Suprapubic skin (tissue), 4 donors: Measurements from ENCODE around the gene TMEM178B. TPM values are rescaled to one million over a fixed set of nuclear protein-coding genes. Genes with fewer than 3 reads are reported as not detected.

ENCODE experiments used
- DNase-seq, 2 donors: peaks; one replicate each; pipeline ENCODE4 v3.0.0-alpha.2; 2019; ENCODE audit warnings: low spot score in 2 of 2
- H3K27ac ChIP-seq: fragments of 200-600 bp; sonication (generic); one replicate; pipeline ENCODE4 v1.5.1; 2019
- H3K27me3 ChIP-seq: fragments of 200-600 bp; sonication (generic); one replicate; pipeline ENCODE4 v1.5.1; 2019
- H3K36me3 ChIP-seq: fragments of 200-600 bp; sonication (generic); one replicate; pipeline ENCODE4 v1.5.1; 2019
- H3K4me1 ChIP-seq: fragments of 200-600 bp; sonication (generic); one replicate; pipeline ENCODE4 v1.5.1; 2019
- H3K4me3 ChIP-seq: fragments of 200-600 bp; sonication (generic); one replicate; pipeline ENCODE4 v1.5.1; 2019; ENCODE audit warnings: mild to moderate bottlenecking
- H3K9me3 ChIP-seq: fragments of 200-600 bp; sonication (generic); one replicate; pipeline ENCODE4 v1.5.1; 2019
- EP300 ChIP-seq: sonication (generic); formaldehyde crosslinking; IDR thresholded peaks from one replicate; pipeline ENCODE4 v1.6.1; 2017; ENCODE audit warnings: antibody characterized with exemption
- POLR2A ChIP-seq, 2 donors: fragments of 450-650 bp; IDR thresholded peaks; one replicate each; pipeline ENCODE4 v1.6.1; 2017; ENCODE audit warnings: antibody characterized with exemption in 2 of 2, mild to moderate bottlenecking in 2 of 2, moderate library complexity in 2 of 2
- POLR2AphosphoS5 ChIP-seq, 3 donors: sonication (generic); formaldehyde crosslinking; IDR thresholded peaks; one replicate each; pipeline ENCODE4 v1.6.1; 2017; ENCODE audit warnings: antibody characterized with exemption in 3 of 3
- WGBS: methylation state at CpG from one replicate; pipeline ENCODE4 v1.1.5; 2018; 5-methylcytosine and 5-hydroxymethylcytosine counted together
- total RNA-seq, 4 donors: library from RNA; depleted of rRNA; stranded (reverse); fragments of >200 nt; gene quantifications; one replicate each; pipeline ENCODE4 v1.1.0, GENCODE V29; 2016
- TF ChIP-seq, protein P1 (sequence below), 2 donors: fragments of 200-600 bp in 1 of 2; fragments of 450-650 bp in 1 of 2; sonication (generic) in 1 of 2; IDR thresholded peaks; one replicate each; pipeline ENCODE4 v1.5.1; 2016 to 2019; ENCODE audit warnings: antibody characterized with exemption in 2 of 2, mild to moderate bottlenecking in 1 of 2, moderate library complexity in 1 of 2

Gene TMEM178B
- total RNA-seq, 4 donors from 2014 or later: 0.34 to 1.6 (median 0.72) TPM

DNA sequence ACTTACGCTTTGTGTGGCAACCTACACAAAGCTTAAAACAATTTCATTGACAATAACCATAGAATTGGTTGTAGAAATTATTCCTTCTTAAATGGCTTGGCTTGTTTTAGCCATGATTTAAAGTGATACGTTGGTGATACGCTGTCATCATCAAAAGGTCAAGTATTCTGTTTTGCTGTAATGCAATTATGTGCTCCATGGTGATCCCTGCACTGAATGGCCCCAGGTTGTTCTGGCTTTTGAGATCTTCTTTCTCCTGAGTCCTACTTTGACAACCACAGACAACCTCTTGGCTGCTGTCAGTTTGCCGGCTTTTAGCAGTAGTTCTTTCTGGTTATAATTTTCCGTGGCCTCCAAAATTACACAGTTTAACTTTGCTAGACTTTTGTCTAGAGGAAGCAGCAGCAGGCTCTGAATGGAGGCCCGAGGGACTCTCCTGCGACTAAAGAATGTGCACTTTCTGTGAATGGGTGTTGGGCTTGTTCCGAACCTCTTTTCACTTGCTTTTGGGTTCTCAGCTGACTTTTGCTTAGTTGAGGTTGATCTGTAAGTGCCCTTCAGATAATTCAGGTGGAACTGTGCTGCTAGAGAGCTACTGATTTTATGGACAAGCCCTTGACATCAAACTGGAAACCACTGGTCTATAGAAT is 104.7 kb downstream of the TMEM178B start:
- DNase-seq: no peak
- Histone ChIP-seq H3K4me1 (no peaks in the 10 kb centered on the region), H3K4me3 (no peak overlapping the region), H3K9me3 (no peaks in the 10 kb centered on the region), H3K27me3 (no peaks in the 10 kb centered on the region), H3K27ac (no peak overlapping the region), H3K36me3 (no peaks in the 10 kb centered on the region)
- WGBS: 86% methylated on average over 8 of the region's 8 CpGs
- TF ChIP-seq, protein P1, sequence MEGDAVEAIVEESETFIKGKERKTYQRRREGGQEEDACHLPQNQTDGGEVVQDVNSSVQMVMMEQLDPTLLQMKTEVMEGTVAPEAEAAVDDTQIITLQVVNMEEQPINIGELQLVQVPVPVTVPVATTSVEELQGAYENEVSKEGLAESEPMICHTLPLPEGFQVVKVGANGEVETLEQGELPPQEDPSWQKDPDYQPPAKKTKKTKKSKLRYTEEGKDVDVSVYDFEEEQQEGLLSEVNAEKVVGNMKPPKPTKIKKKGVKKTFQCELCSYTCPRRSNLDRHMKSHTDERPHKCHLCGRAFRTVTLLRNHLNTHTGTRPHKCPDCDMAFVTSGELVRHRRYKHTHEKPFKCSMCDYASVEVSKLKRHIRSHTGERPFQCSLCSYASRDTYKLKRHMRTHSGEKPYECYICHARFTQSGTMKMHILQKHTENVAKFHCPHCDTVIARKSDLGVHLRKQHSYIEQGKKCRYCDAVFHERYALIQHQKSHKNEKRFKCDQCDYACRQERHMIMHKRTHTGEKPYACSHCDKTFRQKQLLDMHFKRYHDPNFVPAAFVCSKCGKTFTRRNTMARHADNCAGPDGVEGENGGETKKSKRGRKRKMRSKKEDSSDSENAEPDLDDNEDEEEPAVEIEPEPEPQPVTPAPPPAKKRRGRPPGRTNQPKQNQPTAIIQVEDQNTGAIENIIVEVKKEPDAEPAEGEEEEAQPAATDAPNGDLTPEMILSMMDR (IDR thresholded peaks at IDR 0.05): no peak
- TF ChIP-seq EP300: no peak
- no peak for TF ChIP-seq POLR2A (IDR thresholded peaks at IDR 0.05)
- TF ChIP-seq POLR2AphosphoS5 (IDR thresholded peaks at IDR 0.05): no peak

DNA sequence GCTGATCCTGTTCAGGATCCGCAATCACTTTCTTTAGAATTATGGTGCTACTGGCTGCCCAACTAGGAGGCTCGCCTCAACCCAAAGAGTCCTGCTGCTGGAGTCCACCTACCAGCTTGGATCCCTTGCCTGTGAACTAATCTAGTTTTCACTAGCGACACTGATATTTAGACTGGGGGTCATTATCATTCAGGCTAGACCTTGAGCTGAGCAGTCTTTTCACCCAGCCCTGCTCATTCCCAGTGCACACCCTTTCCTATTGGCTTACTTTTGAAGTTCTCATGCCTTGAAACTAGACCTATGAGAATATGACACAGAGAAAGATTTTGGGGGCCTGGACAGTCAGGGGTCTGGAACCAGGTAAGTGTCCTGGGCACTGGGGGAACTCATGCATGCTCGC is 107.9 kb downstream of the TMEM178B start:
- DNase-seq: no peak
- no peaks in the 10 kb centered on the region for H3K9me3 ChIP-seq
- no peak overlapping the region for H3K27ac ChIP-seq
- H3K27me3 ChIP-seq: no peaks in the 10 kb centered on the region
- no peak overlapping the region for H3K4me3 ChIP-seq
- TF ChIP-seq, protein P1 (IDR thresholded peaks at IDR 0.05): no peak
- TF ChIP-seq POLR2A (IDR thresholded peaks at IDR 0.05): no peak
- TF ChIP-seq EP300: no peak
- TF ChIP-seq POLR2AphosphoS5 (IDR thresholded peaks at IDR 0.05): no peak
- 90% methylated on average over 3 of the region's 4 CpGs for WGBS
- no peaks in the 10 kb centered on the region for H3K4me1 ChIP-seq
- no peaks in the 10 kb centered on the region for H3K36me3 ChIP-seq

DNA sequence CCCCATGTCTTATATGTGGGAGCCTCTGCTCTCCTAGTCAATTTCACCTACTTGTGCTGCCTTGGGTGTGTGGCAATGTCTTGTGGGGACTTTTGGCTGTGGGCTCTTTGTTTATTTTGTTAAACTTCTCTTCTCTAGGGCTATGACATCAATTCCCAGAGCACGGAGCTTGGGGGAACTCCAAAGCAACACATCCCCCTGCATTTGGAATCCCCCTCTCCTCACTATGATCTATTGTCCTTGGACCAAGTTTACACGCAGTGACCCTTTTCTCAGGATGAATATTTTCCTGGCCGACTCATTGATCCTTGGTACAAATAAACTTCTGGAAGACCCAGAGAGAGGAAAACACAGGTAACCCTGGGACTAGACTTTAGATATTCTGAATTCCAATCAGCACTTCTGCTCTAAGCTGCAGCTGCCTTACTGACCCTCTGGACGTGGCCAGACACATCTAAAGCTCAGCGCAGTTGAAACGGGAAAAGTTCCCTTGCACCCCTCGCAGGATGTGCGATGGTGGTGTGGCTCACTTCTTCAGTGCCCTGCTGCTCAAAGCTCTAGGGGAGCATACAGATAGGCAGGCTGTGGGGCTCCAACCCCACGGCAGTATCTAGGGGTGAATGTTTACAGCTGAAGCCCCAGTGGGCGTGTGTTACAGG is 110.8 kb downstream of the TMEM178B start:
- DNase-seq: no peak
- no peaks in the 10 kb centered on the region for H3K4me1 ChIP-seq
- TF ChIP-seq, protein P1 (IDR thresholded peaks at IDR 0.05): no peak
- TF ChIP-seq POLR2AphosphoS5 (IDR thresholded peaks at IDR 0.05) (no peak), EP300 (no peak), POLR2A (IDR thresholded peaks at IDR 0.05) (no peak)
- no peaks in the 10 kb centered on the region for H3K27me3 ChIP-seq
- H3K9me3 ChIP-seq: no peaks in the 10 kb centered on the region
- H3K27ac ChIP-seq: no peak overlapping the region
- H3K4me3 ChIP-seq: no peak overlapping the region
- no peaks in the 10 kb centered on the region for H3K36me3 ChIP-seq
- 78% methylated on average over 10 of the region's 10 CpGs for WGBS

DNA sequence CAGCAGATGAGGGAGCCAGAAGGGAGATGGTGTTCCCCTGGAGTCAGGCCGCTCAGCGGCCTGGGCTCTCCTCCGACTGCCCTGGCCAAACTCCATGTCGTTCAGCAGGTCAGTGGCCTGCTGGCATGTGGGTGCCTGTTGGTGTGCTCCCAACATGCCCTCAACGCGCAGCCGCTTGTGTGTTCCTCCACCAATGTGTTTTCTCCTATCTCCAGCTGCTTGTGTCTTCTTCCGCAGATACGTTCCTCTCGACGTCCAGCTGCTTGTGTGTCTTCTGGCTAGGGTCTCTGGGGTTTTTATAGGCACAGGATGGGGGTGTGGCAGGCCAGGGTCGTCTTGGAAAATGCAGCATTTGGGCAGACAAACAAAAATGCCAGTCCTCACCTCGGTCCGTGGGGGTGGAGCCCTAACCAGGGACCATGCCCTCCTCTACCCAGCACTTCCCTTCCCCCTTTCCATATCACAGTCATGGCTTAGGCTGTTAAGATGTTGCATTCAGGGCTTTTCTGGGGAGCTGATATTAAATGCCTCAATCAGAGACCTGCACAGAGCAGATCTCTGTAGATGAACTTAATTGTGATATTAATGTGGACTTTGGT is 111.6 kb downstream of the TMEM178B start:
- 83% methylated on average over 14 of the region's 14 CpGs for WGBS
- H3K4me1 ChIP-seq: no peaks in the 10 kb centered on the region
- TF ChIP-seq, protein P1 (IDR thresholded peaks at IDR 0.05): no peak
- TF ChIP-seq POLR2A (IDR thresholded peaks at IDR 0.05) (no peak), POLR2AphosphoS5 (IDR thresholded peaks at IDR 0.05) (no peak), EP300 (no peak)
- DNase-seq: no peak
- no peak overlapping the region for H3K27ac ChIP-seq
- H3K27me3 ChIP-seq: no peaks in the 10 kb centered on the region
- no peaks in the 10 kb centered on the region for H3K36me3 ChIP-seq
- H3K9me3 ChIP-seq: no peaks in the 10 kb centered on the region
- no peak overlapping the region for H3K4me3 ChIP-seq

DNA sequence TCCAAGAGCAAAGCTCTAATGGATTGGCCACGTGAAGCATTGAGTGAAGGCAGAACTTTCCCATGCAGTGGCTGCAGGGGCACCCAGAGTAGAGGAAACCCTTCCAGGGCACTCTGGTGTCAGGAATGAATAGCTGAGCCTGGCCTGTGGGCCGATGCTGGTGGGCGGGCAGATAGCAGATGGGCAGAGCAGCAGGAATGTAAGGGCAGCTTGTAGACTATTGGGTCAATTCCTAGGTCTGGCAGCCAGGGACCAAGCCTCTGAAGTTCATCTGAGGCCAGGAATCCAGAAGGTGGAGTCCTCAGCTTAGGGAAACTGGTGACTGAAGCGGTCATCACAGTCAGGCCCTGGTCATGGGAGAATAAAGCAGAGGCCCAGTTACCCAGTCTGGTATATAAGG is 115.4 kb downstream of the TMEM178B start:
- no peak for DNase-seq
- Histone ChIP-seq H3K27me3 (no peaks in the 10 kb centered on the region), H3K9me3 (no peaks in the 10 kb centered on the region), H3K27ac (no peak overlapping the region), H3K36me3 (no peaks in the 10 kb centered on the region), H3K4me1 (no peaks in the 10 kb centered on the region), H3K4me3 (no peak overlapping the region)
- TF ChIP-seq, protein P1 (IDR thresholded peaks at IDR 0.05): no peak
- no peak for TF ChIP-seq POLR2A (IDR thresholded peaks at IDR 0.05)
- TF ChIP-seq EP300: no peak
- TF ChIP-seq POLR2AphosphoS5 (IDR thresholded peaks at IDR 0.05): no peak
- WGBS: 79% methylated on average over 4 of the region's 4 CpGs
